Suprapubic skin (tissue), 4 donors: Measurements from ENCODE around the gene ERAS. TPM values are rescaled to one million over a fixed set of nuclear protein-coding genes. Genes with fewer than 3 reads are reported as not detected.
"Not testable (repeated sequence)": the region's sequence is repeated elsewhere in the genome, so short reads cannot be mapped to it uniquely, and the experiment has no call there.

Experiments used
- DNase-seq, 2 donors: peaks; one replicate each; pipeline ENCODE4 v3.0.0-alpha.2; 2019; ENCODE audit warnings: low spot score in 2 of 2
- H3K27ac ChIP-seq: fragments of 200-600 bp; sonication (generic); one replicate; pipeline ENCODE4 v1.5.1; 2019
- H3K27me3 ChIP-seq: fragments of 200-600 bp; sonication (generic); one replicate; pipeline ENCODE4 v1.5.1; 2019
- H3K36me3 ChIP-seq: fragments of 200-600 bp; sonication (generic); one replicate; pipeline ENCODE4 v1.5.1; 2019
- H3K4me1 ChIP-seq: fragments of 200-600 bp; sonication (generic); one replicate; pipeline ENCODE4 v1.5.1; 2019
- H3K4me3 ChIP-seq: fragments of 200-600 bp; sonication (generic); one replicate; pipeline ENCODE4 v1.5.1; 2019; ENCODE audit warnings: mild to moderate bottlenecking
- H3K9me3 ChIP-seq: fragments of 200-600 bp; sonication (generic); one replicate; pipeline ENCODE4 v1.5.1; 2019
- EP300 ChIP-seq: sonication (generic); formaldehyde crosslinking; IDR thresholded peaks from one replicate; pipeline ENCODE4 v1.6.1; 2017; ENCODE audit warnings: antibody characterized with exemption
- POLR2A ChIP-seq, 2 donors: fragments of 450-650 bp; IDR thresholded peaks; one replicate each; pipeline ENCODE4 v1.6.1; 2017; ENCODE audit warnings: antibody characterized with exemption in 2 of 2, mild to moderate bottlenecking in 2 of 2, moderate library complexity in 2 of 2
- POLR2AphosphoS5 ChIP-seq, 3 donors: sonication (generic); formaldehyde crosslinking; IDR thresholded peaks; one replicate each; pipeline ENCODE4 v1.6.1; 2017; ENCODE audit warnings: antibody characterized with exemption in 3 of 3
- WGBS: methylation state at CpG from one replicate; pipeline ENCODE4 v1.1.5; 2018; 5-methylcytosine and 5-hydroxymethylcytosine counted together
- total RNA-seq, 4 donors: library from RNA; depleted of rRNA; stranded (reverse); fragments of >200 nt; gene quantifications; one replicate each; pipeline ENCODE4 v1.1.0, GENCODE V29; 2016
- TF ChIP-seq, protein P1 (sequence below), 2 donors: fragments of 200-600 bp in 1 of 2; fragments of 450-650 bp in 1 of 2; sonication (generic) in 1 of 2; IDR thresholded peaks; one replicate each; pipeline ENCODE4 v1.5.1; 2016 to 2019; ENCODE audit warnings: antibody characterized with exemption in 2 of 2, mild to moderate bottlenecking in 1 of 2, moderate library complexity in 1 of 2

The ERAS gene
- total RNA-seq, 4 donors from 2014 or later = not detected

GRCh38 chrX:48834383-48834709 lies 8.0 kb downstream of the ERAS start:
- WGBS = 47% methylated on average over 7 of the region's 7 CpGs
- H3K27me3 ChIP-seq = peaks cover 23% of the 10 kb centered on the region
- no peaks in the 10 kb centered on the region for H3K9me3 ChIP-seq
- H3K36me3 ChIP-seq = no peaks in the 10 kb centered on the region
- H3K27ac ChIP-seq = no peak overlapping the region
- H3K4me1 ChIP-seq = peaks cover 6% of the 10 kb centered on the region
- no peak for DNase-seq
- no peak overlapping the region for H3K4me3 ChIP-seq
- TF ChIP-seq POLR2A (IDR thresholded peaks at IDR 0.05) (no peak), POLR2AphosphoS5 (IDR thresholded peaks at IDR 0.05) (no peak), EP300 (no peak)
- TF ChIP-seq, protein P1, sequence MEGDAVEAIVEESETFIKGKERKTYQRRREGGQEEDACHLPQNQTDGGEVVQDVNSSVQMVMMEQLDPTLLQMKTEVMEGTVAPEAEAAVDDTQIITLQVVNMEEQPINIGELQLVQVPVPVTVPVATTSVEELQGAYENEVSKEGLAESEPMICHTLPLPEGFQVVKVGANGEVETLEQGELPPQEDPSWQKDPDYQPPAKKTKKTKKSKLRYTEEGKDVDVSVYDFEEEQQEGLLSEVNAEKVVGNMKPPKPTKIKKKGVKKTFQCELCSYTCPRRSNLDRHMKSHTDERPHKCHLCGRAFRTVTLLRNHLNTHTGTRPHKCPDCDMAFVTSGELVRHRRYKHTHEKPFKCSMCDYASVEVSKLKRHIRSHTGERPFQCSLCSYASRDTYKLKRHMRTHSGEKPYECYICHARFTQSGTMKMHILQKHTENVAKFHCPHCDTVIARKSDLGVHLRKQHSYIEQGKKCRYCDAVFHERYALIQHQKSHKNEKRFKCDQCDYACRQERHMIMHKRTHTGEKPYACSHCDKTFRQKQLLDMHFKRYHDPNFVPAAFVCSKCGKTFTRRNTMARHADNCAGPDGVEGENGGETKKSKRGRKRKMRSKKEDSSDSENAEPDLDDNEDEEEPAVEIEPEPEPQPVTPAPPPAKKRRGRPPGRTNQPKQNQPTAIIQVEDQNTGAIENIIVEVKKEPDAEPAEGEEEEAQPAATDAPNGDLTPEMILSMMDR (IDR thresholded peaks at IDR 0.05) = no peak

DNA sequence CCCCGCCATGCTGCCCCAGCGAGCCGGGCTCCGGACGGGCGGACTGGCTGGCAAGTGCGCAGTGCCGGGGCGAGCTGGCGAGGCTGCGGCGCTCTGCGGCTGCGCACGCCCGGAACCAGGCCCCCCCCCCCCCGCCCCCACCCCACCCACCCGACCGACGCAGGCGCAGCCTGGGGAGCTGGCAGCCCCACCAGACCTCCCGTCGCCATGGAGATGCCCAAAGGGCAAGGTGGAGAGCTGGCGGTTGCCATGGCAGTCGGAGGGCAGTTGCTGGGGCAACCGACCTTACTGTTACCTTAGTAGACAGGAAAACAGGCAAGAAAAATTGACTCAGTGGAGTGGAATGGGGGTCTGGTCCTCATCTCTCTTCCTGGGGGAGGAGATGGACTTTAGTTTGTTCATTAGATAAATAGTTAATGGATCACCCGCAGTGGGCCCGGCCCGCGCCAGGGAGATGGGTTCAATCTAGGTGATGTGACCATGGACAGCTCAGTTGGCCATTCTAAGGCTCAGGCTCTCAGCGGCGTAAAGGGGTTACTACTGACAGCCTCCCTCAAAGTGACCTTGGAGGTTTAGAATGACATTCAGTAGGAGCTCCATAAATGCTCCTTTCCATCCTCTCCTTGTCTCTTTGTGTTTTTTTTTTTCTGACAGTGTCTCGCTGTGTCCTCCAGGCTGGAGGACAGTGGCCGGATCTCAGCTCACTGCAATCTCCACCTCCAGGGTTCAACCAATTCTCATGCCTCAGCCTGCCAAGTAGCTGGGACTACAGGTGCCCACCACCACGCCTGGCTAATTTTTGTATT lies 9.4 kb downstream of the ERAS start, which contains the start of gene PCSK1N:
PCSK1N (minus strand) TSS at position 87 of the 806 bp plus-strand sequence; CDS start at position 9, 78 bp downstream.
- peak within 1 kb of the TSS; percentile 50 for H3K4me3 ChIP-seq
- TF ChIP-seq EP300 = no peak
- no peak for TF ChIP-seq POLR2AphosphoS5 (IDR thresholded peaks at IDR 0.05)
- TF ChIP-seq POLR2A (IDR thresholded peaks at IDR 0.05) = no peak
- TF ChIP-seq, protein P1 (IDR thresholded peaks at IDR 0.05) = no peak
- DNase-seq = no peak

DNA sequence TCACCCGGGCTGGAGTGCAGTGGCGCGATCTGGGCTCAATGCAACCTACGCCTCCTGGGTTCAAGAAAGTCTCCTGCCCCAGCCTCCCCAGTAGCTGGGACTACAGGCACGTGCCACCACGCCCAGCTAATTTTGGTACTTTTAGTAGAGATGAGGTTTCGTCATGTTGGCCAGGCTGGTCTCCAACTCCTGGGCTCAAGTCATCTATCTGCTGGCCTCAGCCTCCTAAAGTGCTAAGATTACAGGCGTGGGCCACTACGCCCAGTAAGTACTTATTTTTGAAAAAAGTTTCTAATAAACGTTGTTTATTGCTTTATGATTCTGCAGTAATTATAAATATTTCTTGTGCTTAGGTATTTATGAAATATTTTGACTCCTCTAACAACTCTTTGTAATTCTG lies 13.4 kb downstream of the ERAS start:
- WGBS = 85% methylated on average over 10 of the region's 10 CpGs
- DNase-seq = peak in 1 of 2 donors; percentile 6
- no peak for TF ChIP-seq EP300
- TF ChIP-seq POLR2AphosphoS5 (IDR thresholded peaks at IDR 0.05) = no peak
- no peak for TF ChIP-seq POLR2A (IDR thresholded peaks at IDR 0.05)
- TF ChIP-seq, protein P1 (IDR thresholded peaks at IDR 0.05) = no peak
- Histone ChIP-seq H3K27ac (no peak overlapping the region), H3K4me1 (peaks cover 6% of the 10 kb centered on the region), H3K36me3 (no peaks in the 10 kb centered on the region), H3K27me3 (peaks cover 5% of the 10 kb centered on the region), H3K9me3 (no peaks in the 10 kb centered on the region), H3K4me3 (no peak overlapping the region)

More for the DNA sequence above, 9.4 kb downstream of the ERAS start, which contains the start of gene PCSK1N:
- H3K9me3 ChIP-seq = no peaks in the 10 kb centered on the region
- no peaks in the 10 kb centered on the region for H3K36me3 ChIP-seq
- H3K27ac ChIP-seq = no peak within 1 kb of the TSS
- WGBS = 59% methylated on average over 12 of the region's 35 CpGs
- H3K27me3 ChIP-seq = peaks cover 23% of the 10 kb centered on the region
- peaks cover 6% of the 10 kb centered on the region for H3K4me1 ChIP-seq

DNA sequence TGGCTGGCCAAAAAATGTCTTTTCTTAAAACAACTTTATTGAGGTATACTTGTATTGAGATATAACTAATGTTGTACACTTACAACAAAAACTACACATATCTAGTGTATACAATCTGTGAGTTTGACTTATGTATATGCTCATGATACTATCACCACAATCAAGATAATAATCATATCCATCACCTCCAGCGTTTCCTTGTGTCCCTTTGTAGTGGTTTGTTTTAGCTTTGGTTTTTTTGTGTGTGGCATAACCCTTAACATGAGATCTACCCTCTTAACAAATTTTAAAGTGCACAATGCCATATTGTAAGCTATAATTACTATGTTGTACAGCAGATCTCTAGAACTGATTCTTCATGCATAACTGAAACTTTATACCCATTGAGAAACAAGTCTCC lies 22.5 kb downstream of the ERAS start:
- Histone ChIP-seq H3K4me1 (no peaks in the 10 kb centered on the region), H3K27me3 (no peaks in the 10 kb centered on the region), H3K4me3 (no peak overlapping the region), H3K9me3 (no peaks in the 10 kb centered on the region), H3K27ac (no peak overlapping the region), H3K36me3 (no peaks in the 10 kb centered on the region)
- DNase-seq = no peak
- TF ChIP-seq POLR2AphosphoS5 (IDR thresholded peaks at IDR 0.05) (no peak), POLR2A (IDR thresholded peaks at IDR 0.05) (no peak), EP300 (no peak)
- TF ChIP-seq, protein P1 (IDR thresholded peaks at IDR 0.05) = no peak
- WGBS = 49% methylated on average over 1 of the region's 1 CpG

GRCh38 chrX:48852857-48853256 lies 26.5 kb downstream of the ERAS start:
- Histone ChIP-seq H3K9me3 (no peaks in the 10 kb centered on the region), H3K27me3 (no peaks in the 10 kb centered on the region), H3K4me1 (no peaks in the 10 kb centered on the region), H3K27ac (no peak overlapping the region), H3K4me3 (no peak overlapping the region), H3K36me3 (no peaks in the 10 kb centered on the region)
- WGBS = 65% methylated on average over 6 of the region's 7 CpGs
- DNase-seq = no peak
- TF ChIP-seq POLR2A (IDR thresholded peaks at IDR 0.05) (no peak), POLR2AphosphoS5 (IDR thresholded peaks at IDR 0.05) (no peak), EP300 (no peak)
- TF ChIP-seq, protein P1 (IDR thresholded peaks at IDR 0.05) = no peak

DNA sequence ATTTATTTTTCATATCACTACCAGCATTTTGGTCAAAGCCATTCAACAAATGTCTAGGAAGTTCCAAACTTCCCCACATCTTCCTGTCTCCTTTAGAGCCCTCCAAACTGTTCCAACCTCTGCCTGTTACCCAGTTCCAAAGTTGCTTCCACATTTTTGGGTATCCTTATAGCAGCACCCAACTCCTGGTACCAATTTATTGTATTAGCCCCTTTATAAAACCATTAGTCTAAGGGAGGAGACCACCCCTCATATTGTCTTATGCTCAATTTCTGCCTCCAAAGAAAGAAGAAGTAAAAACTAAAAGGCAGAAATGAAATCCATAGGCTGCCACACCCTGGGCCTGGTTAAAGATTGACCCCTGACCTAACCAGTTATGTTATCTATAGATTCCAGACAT lies 27.2 kb downstream of the ERAS start:
- not testable (repeated sequence) for H3K27ac ChIP-seq, H3K36me3 ChIP-seq, H3K27me3 ChIP-seq, H3K4me1 ChIP-seq, H3K9me3 ChIP-seq, H3K4me3 ChIP-seq, DNase-seq

- H3K27me3 ChIP-seq, DNase-seq: not testable (repeated sequence)
These were observed 27.9 kb downstream of the ERAS start for GRCh38 chrX:48854121-48854804.

More at GRCh38 chrX:48854121-48854804, 27.9 kb downstream of the ERAS start:
- not testable (repeated sequence) for H3K9me3 ChIP-seq, H3K4me3 ChIP-seq, H3K4me1 ChIP-seq, H3K36me3 ChIP-seq, H3K27ac ChIP-seq
- WGBS = 89% methylated on average over 10 of the region's 12 CpGs
